GM19240 (cell line): ENCODE results near the gene GH2.
"Not testable (repeated sequence)": the region's sequence is repeated elsewhere in the genome, so short reads cannot be mapped to it uniquely, and the experiment has no call there.

Source experiments
- DNase-seq: peaks from one replicate; pipeline ENCODE4 v3.0.0; 2011; ENCODE audit warnings: low spot score; ENCODE audit not compliant: insufficient read length

The GH2 gene

GRCh38 chr17:63911041-63911635 is 29.4 kb upstream of the GH2 start, which contains the start of gene CSHL1:
Gene CSHL1 (minus strand): TSS chr17:63911258. CDS start chr17:63911196, 62 bp downstream.
- DNase-seq = no peak

DNA sequence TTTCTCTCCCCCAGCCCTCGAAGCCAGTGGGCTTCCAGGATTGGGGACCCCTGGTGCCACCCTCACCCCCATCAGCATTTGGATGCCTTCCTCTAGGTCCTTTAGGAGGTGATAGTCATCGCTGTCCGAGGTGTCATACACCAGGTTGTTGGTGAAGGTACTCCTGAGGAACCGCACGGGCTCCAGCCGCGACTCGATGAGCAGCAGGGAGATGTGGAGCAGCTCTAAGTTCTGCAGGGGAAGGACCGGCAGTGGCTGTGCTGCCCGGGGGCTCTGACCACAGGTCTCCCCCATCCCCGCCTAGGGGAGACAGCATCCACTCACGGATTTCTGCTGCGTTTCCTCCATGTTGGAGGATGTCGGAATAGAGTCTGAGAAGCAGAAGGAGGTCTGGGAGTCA is 28.4 kb upstream of the GH2 start:
- DNase-seq = no peak

- DNase-seq = not testable (repeated sequence)
These were observed 27.8 kb upstream of the GH2 start for GRCh38 chr17:63909586-63909985.

DNA sequence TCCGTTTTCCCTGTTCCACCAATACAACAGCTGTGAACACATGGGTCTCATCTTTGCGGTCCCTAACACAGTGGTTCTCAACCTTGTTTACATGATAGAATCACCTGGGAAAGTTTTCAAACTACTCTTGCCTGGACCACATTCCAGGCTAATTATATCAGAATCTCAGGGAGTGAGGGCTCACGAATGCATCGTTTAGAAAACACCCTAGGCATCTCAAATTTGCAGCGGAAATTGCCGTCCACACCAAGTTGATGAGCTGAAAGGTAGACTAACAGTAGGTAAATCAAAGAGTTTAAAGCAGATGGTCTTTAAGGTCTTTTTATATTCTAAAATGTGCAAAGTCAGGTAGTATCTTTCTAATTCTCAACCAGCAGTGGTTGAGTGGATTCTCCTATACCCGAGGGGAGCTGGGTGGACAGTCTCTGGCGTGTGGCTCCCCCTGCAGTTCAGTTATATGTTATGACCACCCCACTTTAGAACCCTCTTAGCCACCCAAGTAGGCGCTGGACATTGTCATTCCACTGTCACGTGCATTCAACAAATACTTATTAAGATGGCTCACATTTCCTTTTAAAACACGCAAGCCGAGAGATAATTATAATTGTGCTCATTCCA is 25.5 kb upstream of the GH2 start:
- not testable (repeated sequence) for DNase-seq

DNA sequence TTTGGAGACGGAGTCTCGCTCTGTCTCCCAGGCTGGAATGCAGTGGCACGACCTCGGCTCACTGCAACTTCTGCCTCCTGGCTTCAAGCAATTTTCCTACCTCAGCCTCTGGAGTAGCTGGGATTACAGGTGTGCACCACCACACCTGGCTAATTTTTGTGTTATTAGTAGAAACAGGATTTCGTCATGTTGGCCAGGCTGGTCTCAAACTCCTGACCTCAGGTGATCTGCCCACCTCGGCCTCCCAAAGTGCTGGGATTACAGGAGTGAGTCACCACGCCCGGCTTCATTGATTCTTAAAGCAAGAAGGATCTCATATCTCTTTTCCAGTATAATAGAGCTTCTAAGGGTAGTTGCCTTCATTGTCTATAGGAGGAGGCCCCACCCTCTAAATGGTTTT is 23.1 kb upstream of the GH2 start:
- not testable (repeated sequence) for DNase-seq

GRCh38 chr17:63903787-63904201 is 22.1 kb upstream of the GH2 start:
- not testable (repeated sequence) for DNase-seq

- not testable (repeated sequence) for DNase-seq
These were observed 20.2 kb upstream of the GH2 start for GRCh38 chr17:63901971-63902370.

DNA sequence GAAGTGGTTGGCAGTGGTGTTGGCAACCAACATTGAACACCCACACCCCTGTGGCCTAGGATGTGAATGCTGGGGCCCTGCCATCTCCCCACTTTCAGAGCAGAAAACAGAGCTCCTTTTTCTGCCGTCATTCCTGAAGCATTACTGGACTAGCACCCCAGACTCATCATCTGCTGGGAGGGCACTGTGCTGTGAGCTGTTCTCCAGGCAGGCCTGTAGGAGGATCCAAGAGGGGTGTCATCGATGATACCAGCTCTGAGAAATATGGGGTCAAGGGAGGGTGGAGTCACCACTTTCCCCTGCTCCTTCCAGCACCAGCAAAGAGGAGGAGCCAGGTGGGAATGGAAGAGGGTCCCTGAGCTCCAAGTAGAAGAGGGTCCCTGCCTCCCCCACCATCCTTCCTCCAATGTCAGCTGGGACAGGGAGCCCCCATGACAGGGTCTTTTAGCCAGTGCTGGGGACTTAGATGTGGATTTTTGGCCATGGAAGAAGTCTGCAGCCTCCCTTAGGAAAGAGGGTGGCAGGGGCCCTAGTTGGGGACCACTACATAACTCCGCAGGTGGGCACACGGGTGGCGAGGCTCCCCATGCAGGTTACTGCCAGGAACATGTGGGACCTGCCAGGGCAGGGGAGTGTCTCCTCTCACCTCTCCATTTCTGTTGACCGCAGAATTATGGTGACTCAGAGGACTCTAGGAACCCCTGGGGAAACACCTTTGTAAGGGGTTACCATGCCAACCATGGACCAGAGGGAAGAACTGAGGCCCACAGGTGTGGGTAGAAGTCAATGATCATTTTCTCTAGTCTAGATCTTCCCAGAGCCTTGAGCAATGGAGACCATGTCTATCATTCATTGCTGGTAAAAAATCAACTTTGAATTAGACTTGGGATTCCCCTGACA is 17.4 kb upstream of the GH2 start:
- not testable (repeated sequence) for DNase-seq

DNA sequence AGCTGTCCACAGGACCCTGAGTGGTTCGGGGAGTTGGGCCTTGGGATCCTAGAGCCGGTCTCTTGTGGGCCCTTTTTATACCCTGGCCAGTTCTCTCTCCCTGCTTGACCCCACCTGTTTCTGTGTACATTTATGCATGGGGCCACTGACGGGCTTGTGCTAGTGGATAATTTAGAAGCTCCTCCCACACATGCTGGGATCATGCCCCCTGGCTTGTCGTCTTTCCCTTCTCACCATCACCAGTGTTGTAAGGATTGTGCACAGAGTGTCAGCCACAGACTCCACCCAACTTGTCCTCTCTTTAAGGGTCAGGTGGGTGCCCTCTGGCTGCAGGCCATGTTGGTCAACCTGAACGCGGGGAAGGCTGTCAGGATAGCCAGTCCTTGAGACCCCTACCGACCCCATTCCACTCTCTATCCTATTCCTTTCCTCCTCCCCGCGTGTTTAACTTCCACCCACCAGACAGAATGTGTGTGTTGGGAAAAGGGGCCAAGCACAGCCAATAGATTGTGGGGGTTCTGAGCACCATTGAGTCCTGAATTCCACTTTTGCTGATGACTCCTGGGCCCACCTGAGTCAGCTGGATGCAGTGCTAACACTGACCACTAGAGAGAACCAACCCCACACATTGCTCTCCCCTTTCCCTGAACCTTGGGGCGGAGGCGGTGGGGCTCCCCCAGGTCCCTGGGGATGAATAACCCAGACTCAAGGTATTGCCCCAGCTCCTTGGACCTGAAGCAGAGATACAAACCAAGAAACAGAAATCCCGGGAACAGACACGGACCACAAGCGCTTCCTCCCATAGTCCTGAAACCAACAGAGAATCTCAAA is 15.0 kb upstream of the GH2 start, which contains the start of gene CSH1:
Gene CSH1 (minus strand): TSS at position 51 of the 831 bp plus-strand sequence. CDS start 63 bp downstream, outside the sequence.
- not testable (repeated sequence) for DNase-seq

DNA sequence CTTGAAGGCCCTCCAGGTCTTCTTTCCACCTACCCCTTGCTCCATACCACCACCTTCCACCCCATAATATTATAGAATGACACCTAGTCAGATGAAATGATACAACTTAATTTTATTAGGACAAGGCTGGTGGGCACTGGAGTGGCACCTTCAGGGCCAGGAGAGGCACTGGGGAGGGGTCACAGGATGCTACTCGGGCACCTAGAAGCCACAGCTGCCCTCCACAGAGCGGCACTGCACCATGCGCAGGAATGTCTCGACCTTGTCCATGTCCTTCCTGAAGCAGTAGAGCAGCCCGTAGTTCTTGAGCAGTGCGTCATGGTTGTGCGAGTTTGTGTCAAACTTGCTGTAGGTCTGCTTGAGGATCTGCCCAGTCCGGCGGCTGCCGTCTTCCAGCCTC is 13.1 kb upstream of the GH2 start:
- not testable (repeated sequence) for DNase-seq

DNA sequence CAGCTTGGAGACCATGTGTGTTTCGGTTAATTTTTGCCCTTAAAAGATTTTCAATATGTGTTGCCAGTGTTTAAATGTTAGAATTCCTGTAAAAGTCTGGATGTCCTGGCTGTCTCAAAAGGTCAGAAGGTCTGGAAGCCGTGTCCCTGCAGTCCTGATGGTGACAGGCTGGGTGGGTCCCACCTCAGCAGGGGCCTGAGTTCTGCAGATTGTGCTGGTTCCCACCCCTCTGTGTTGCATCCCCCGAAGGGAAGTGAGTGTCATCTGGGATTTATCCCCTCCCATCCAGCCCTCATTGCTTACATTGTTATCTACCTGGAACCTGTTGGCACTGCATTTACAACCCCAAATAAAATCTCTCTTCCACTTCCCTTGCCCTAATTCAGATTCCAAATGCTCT is 12.3 kb upstream of the GH2 start:
- not testable (repeated sequence) for DNase-seq

DNA sequence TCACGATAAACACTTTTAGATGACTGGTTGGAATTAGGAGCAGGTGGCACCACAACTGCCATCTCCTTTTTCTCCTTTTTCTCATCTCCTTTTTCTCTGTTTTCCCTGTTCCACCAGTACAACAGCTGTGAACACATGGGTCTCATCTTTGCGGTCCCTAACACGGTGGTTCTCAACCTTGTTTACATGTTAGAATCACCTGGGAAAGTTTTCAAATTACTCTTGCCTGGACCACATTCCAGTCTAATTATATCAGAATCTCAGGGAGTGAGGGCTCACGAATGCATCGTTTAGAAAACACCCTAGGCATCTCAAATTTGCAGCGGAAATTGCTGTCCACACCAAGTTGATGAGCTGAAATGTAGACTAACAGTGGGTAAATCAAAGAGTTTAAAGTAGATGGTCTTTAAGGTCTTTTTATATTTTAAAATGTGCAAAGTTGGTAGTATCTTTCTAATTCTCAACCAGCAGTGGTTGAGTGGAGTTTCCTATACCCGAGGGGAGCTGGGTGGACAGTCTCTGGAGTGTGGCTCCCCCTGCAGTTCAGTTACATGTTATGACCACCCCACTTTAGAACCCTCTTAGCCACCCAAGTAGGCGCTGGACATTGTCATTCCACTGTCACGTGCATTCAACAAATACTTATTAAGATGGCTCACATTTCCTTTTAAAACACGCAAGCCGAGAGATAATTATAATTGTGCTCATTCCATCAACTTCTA is 10.7 kb upstream of the GH2 start:
- not testable (repeated sequence) for DNase-seq

GRCh38 chr17:63889026-63889848 is 7.5 kb upstream of the GH2 start:
- DNase-seq = not testable (repeated sequence)

DNA sequence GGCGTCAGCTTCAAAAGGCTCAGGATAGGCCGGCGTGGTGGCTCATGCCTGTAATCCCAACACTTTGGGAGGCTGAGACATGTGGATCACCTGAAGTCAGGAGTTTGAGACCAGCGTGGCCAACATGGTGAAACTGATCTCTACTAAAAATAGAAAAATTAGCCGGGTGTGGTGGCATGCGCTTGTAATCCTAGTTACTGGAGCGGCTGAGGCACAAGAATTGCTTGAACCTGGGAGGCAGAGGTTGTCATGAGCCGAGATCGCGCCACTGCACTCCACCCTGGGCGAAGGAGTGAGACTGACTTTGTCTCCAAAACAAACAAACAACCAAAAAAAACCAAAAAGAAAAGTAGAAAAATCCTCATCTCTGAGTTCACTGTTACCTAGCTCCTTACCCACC is 3.4 kb upstream of the GH2 start:
- not testable (repeated sequence) for DNase-seq

DNA sequence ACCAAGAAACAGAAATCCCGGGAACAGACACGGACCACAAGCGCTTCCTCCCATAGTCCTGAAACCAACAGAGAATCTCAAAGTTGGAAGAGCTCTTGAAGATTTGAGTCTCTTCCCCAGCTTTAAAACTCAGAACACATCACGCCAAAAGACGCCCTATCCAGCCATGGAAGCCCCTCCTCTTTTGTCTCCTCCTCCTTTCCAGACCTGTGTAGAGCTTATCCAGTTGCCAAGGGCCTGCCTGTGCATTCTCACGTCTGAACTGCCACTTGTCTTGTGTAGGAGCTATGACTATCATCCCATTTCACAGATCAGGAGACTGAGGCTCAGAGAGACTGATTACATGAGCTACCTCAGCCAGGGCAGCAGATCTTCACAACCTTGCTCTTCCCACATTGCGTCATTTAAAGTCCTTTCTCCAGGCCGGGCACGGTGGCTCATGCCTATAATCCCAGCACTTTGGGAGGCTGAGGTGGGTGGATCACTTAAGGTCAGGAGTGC is 932 bp upstream of the GH2 start:
- not testable (repeated sequence) for DNase-seq

GRCh38 chr17:63881337-63881736 is 407 bp downstream of the GH2 start:
- not testable (repeated sequence) for DNase-seq

DNA sequence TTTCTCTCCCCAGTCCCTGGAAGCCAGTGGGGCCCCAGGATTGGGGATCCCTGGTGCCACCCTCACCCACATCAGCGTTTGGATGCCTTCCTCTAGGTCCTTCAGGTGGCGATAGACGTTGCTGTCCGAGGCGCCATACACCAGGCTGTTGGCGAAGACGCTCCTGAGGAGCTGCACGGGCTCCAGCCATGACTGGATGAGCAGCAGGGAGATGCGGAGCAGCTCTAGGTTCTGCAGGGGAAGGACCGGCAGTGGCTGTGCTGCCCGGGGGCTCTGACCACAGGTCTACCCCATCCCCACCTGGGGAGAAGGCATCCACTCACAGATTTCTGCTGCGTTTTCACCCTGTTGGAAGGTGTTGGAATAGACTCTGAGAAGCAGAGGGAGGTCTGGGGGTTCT is 1.0 kb downstream of the GH2 start:
- no peak for DNase-seq

DNA sequence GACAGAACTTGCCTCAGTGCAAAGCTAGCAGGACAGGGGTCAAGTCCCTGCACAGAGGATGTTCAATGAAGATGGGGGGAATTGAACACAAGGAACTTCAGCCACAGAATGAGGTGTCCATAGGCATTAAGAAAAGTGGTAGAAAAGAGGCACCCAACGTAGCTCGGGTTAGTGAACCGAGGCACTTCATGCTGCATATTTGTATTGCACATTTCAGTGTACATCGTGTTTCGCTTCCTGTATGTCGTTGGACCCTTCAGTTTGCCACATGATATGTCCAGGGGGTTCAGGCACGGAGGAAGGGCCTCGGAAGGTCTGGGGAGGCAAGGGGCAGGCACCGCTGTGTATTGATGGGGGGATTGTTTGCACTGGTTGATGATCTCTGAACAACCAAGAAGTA is 3.3 kb downstream of the GH2 start:
- not testable (repeated sequence) for DNase-seq

DNA sequence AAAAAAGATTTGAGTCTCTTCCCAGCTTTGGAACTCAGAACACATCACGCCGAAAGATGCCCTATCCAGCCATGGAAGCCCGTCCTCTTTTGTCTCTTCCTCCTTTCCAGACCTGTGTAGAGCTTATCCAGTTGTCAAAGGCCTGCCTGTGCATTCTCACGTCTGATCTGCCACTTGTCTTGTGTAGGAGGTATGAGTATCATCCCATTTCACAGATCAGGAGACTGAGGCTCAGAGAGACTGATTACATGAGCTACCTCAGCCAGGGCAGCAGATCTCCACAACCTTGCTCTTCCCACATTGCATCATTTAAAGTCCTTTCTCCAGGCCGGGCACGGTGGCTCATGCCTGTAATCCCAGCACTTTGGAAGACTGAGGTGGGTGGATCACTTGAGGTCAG is 7.1 kb downstream of the GH2 start:
- DNase-seq = not testable (repeated sequence)
